ENCODE measurements around the gene TTC32.
"Not testable (repeated sequence)": the region's sequence is repeated elsewhere in the genome, so short reads cannot be mapped to it uniquely, and the experiment has no call there.

GRCh38 chr2:19880191-19880590 is 21.6 kb downstream of the TTC32 start:
- TF ChIP-seq CTCF, POLR2A (IDR thresholded peaks at IDR 0.05): not testable (repeated sequence)

All from thyroid gland (tissue), 4 donors.